ENCODE results near the gene MCTP1.
"Not testable (repeated sequence)": the region's sequence is repeated elsewhere in the genome, so short reads cannot be mapped to it uniquely, and the experiment has no call there.

The MCTP1 gene

DNA sequence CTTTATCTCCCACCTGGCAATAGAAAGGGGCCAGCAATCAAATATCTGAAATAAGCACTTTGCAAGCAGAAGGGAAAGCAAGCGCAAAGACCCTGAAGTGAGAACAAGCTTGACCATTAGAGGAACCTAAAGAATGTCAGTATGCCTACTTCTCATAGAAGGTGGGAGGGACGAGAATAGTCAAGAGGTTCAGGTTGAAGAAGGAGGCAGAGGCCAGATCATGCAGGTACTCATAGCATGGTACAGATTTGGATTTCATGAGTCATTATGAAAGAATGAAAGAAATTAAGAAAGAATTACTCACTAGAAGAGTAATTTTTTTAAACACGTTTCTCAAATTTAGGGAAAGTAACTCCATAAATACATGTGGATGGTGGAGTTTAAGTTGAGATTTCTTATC lies 33.7 kb downstream of the MCTP1 start:
- DNase-seq, result no peak

DNA sequence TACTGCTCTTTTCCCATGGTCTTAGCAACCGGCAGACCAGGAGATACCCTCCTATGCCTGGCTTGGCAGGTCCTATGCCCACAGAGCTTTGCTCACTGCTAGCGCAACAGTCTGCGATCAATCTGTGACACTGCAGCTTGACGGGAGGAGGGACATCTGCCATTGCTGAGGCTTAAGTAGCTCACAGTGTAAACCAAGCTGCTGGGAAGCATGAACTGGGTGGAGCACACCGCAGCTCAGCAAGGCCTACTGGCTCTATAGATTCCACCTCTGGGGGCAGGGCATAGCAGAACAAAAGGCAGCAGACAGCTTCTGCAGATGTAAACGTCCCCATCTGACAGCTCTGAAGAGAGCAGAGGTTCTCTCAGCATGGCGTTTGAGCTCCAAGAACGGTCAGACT lies 40.4 kb downstream of the MCTP1 start:
- no peak for DNase-seq

DNA sequence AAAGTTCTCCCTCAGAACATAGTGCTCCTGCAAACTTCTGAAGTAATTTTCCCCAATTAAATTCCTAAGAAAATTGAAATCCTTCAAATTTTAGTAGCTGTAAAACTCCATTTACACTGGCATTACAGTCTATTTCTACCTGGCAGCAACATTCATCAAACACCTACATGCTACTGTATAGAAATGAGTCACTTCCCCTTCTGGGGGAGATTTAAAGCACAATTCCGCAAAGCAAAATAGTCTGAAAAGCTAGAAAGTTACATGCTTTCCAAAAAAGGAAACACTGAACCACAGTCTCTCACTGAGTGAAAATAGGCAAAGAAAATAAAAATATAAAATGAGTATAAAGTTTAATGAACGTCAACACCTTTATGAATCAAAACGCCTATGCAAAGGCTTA lies 43.3 kb downstream of the MCTP1 start:
- DNase-seq, result no peak

DNA sequence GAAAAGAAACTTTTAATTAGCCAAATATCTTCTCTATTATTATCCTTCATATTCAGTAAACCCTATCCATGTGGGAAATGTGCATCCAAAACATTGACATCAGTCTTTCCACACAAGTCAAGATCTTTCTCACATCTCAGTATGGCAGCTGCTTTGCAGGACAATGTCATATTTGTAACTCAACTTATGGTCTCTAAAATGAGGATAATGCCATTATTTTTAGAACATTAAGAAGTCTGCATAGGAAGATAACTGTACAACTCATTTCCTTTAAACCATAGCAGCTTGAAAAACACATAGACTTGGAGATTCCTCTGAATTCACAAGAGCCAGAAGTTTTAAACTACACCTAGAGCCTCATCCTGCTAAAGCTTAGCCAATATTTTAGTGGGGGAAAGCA lies 43.7 kb downstream of the MCTP1 start:
- no peak for DNase-seq

DNA sequence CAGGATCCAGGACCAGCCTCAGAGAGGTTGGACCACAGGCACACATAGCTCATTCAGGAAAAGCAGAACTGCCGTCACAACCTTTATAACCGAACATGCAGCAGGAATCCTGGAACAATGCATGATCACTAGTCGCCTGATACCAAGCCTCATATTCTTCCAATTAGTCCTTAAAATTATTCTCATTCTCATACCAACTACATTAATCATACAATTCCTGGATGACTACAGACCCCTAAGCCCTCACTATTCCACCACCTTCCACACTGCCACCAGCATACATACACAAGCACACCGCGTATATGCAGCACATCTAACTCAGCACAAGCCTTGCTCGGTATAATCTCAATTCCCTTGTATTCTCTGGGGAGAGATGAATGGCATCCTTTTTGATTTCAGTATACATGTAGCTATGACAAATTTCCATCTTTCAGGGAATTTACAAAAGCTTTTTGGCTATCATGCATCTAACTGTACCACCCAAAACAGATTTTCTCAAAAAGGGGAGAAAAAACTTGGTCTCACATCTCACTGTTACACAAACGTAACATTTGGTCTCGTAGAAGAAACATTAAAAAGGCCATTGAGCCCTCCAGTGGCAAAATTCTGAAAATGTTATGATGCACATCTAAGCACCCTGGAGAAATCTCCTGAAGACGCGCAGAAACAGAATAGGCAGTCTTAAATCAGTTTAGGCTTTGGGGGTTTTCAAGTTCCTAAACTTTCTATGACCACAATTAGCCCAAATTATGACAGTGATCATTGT lies 46.2 kb downstream of the MCTP1 start:
- DNase-seq, result no peak

DNA sequence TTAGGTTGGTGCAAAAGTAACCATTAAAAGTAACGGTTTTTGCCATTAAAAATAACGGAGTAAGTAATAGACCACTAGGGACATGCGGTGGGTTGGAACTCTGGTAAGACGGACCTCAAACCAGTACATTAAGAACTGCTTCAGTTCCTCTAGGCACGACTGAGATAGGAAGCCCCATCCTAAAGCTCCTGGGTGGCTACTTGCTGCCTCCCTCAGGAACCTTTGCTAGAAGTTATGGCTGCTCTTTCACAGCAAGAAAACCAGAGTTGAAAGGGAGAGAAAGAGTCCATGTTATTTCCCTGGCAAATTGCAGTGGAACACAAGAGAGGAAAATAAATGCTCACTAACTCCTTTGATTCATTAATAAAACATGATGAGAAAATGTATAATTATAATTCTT lies 47.6 kb downstream of the MCTP1 start:
- DNase-seq, result no peak

DNA sequence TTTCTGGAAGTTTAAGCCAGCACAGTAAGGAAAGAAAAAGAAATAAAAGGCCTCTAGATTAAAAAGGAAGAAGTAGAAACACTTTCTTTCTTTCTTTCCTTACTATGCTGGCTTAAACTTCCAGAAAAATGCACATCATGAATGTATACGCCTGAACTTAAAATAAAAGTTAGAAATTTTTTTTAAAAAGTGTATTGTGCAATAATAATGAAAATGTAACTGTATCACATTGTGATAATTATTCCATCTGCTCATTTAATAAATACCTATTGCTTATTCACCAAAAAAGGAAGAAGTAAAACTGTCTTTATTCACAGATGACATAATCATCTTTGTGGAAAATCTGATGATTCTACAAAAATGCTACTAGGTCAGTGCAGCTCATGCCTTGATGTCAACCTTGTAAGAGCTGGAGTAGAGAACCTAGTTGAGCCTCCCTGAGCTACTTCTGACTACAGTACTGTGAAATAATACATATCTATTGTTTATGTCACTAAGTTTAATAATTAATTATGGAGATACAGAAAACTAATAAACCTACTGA lies 49.4 kb downstream of the MCTP1 start:
- no peak for DNase-seq

DNA sequence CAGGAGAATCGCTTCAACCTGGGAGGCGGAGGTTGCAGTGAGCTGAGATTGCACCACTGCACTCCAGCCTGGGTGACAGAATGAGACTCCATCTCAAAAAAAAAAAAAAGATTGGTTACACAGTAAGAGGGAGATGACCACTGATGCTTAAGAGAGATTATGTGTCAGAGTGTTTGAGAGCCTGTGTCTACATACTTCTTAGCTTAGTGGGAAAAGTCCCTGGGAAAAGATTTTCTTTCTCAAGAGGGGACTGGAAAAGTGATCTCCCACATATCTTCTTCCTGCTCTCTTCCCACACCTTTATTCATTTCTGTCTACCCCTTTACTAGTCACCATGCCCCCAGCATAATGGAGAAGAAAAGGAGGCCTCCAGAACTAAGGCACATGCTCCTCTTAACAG lies 55.2 kb downstream of the MCTP1 start:
- no peak for DNase-seq

DNA sequence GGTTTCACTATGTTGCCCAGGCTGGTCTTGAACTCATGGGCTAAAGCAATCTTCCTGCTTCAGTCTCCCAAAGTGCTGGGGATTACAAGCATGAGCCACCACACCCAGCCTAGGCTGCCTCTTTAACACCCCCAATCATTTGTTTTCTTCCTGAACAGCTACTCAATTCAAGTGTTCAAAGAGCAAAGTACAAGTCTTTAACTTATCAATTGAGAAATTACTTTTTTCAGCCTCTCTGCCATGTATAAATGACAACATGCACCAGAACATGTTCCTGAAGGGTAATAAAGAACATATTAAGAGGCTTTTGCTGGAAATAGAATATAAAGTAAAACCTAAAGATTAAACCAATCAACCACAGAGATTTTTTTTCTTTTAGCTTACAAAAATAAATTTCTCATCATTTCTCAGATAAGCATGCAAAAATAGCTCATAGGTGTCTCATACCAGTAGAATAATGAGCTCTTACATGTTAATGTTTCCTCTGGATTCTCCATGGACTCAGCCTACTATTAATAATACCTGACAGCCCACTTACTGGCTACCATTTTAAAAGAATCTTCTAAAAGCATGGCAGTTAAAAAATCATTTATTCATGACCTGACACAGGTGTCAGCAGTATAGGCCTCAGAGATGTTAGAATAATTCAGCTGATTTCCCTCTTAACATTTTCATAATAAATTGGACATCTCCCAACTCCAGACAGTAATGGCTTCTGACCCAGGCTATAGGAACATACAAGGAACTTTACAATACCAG lies 60.0 kb downstream of the MCTP1 start:
- no peak for DNase-seq

DNA sequence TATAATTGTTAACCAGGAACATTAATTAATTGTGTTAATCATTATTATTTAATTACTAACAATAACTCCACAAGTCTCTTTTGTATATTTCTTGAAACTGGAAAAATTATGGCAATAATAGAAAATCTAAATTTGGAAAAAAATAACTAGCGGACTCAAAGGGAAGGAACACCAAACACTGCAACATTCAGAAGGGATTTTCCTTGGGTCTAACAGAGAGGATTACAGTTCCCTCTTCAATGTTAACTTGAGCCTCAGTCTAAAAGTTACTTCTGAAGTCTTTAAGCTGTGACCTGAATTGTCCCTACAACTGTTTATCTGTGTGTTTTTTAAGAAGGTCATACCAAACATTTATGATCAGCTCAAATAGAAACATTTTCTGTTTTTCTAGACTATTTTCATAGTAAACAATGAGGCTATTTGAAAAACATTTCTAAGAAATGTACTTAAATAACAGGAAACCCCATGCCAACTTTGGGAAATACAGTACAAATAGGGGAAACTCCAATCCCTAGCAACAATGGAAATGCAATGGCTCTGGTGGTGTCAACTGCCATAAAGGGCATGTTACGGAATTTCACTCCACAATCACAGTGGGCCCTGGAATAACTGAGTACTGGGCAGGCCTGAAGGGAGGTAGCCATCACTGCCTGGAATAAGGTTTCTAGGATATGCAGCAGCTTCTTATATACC lies 61.2 kb downstream of the MCTP1 start:
- no peak for DNase-seq

DNA sequence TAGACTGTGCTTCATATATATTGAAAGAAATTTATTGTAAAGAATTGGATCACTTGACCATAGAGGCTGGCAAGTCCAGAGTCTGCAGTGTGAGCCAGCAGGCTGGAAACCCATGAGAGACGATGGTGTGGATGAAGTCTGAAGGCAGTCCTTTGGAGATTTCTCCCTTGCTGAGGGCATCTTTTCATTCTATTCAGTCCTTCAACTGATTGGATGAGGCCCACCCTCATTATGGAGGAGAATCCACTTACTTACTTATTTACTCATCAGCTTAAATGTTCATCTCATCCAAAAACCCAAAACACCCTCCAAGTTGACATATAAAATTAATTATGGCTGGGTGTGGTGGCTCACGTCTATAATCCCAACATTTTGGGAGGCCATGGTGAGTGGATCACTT lies 62.1 kb downstream of the MCTP1 start:
- no peak for DNase-seq

DNA sequence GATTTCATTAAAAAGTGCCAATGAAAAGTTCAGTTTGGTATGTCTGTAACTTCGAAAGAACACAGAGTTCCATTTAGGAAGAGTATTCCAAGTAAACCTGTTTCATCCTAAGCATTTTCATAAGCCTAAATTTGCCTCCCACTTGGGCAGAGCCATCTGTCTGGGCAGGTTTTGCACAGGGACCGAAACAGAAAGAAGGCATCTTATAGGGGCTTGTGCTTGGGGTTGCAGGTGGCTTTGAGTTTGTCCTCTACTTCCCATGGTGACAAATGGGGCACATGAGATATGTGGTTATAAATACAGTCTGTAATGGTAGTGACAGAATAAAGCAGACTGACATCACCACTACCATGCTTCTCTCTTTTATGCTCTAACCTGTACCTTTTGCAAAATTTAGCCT lies 63.7 kb downstream of the MCTP1 start:
- no peak for DNase-seq

DNA sequence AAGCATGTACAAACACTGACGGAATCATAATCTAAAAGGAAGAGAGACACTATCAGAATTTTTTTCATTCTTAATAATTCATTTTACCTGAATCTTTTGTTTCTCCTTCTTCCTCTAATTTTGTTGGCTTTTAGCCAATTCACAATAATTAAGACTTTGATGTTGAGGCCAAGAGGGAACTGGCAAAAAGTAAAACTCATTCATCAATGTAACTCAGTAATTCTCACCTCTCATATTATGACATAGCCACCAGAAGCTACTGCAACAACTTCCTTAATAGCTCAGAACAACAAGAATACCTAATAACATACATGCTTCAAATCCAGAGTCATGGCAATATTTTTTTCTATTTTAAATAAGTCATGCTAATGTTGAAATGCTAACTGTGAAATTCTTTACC lies 64.5 kb downstream of the MCTP1 start:
- no peak for DNase-seq

DNA sequence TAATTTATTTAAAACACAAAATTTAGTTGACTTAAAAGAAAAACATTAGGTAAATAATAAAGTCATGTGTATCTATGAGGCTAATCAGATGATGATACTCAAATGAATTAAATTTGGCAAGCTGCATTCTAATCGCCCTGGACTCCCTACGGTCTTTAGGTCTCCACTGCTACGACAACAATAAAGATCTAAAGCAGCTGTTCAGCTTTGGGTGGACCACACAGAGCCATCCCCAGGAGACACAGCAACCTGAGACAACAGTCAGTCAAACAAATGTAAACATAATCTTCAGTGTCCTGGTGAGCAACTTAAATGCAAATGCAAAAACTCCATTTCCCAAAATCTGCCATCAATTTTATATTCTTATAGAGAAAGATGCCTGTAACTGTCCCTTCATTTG lies 65.5 kb downstream of the MCTP1 start:
- DNase-seq, result no peak

DNA sequence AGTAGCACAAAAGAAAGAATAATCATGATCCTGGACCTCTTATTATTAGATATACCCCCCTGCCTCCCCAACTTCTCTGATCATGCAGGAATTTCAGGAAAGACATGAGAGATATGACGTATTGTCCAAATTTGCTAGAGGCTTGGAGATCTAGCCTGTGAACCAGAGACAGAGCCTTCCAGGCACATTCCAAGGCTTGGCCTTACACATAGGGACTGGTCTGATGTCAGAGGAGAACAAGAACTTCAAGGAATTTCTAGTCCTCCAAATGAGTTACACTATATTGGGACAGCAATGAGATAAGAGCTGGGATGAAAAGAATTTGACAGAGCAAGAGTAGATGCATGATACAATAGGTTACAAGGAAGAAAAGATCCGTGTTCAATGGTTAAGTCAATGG lies 67.0 kb downstream of the MCTP1 start:
- DNase-seq, result no peak

DNA sequence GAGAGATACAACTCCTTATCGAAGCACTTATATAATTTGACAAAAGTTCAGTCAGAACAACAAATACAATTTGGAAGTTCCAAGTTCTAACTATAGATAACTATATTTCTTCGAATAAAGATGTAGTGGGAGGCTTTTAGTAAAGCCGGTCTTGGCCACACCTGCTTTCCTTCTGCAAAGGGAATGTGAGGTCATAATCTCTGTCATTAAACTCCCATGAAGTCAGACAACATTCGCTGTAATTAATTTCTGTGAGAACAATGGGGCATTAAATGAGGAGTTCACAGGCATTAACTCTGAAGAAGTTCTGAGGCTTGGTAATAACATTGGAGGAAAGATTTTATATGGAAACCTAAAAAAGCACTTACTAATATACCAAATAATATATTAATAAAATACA lies 67.5 kb downstream of the MCTP1 start:
- no peak for DNase-seq

DNA sequence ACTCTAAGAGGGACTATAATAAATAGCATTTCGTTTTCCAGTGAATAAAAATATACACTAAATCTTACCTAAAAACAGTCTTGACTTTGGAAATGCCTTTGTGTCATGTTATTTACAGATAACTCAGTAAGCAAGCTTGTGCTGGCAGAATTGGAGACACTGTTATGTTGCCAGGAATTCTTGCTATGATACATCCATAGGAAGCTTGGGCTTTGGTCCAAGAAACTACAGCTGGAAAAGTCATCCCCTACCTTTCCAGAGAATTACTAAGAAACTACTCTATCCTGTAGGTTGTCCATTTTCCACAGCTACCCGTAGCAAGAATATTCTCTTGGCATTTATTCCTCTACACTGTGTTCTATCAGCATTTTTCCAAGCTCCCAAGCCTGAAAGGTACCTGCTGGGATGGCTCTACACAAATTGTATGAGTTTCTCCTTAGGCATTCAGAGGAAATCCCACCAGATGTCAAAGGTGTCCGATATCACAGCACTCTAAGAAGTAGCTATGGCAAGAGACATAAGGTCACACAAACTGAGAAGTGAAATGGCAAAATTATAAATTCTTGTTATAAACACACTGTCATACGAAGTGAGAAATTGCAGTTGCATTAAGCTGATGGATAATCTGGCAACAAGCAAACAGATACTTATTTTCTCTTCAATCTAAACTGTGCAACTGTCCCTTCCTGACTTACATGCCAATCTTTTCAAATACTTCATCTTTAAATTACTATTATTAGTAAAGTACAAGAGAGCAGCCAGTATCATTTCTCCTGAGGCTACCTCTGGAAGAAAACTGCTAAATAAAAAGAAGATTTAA lies 68.5 kb downstream of the MCTP1 start:
- no peak for DNase-seq

DNA sequence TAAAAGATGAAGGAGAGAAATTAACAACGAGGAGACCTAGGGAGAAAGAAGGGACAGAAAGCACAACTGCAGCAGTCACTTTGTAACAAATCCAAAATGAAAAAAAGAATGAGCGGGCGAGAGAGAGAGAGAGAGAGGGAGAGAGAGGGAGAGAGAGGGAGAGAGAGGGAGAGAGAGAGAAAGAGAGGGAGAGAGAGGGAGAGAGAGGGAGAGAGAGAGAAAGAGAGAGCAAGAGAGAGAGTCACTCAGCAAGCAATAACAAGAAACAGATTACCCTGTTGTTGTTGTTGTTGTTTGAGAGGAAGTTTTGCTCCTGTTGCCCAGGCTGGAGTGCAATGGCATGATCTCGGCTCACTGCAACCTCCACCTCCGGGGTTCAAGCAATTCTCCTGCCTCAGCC lies 77.1 kb downstream of the MCTP1 start:
- not testable (repeated sequence) for DNase-seq

DNA sequence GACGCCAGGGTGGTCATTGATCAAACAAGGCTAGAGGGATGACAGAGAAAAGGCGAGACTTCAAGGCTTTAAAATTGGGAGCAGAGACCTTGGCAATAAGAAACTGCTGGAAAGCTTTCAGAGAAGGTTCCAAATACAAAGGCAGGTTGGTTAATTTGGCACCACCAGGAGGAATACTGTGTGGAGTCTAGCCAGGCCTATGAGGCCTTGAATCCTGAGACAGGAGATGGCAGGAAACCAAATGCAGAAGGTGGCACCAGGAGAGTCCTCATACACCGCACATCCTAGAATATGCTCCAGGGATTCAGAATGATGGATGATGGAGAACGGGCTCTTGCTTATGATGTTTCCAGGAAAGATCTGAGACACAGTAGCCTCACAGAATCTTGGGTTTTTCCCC lies 90.0 kb downstream of the MCTP1 start:
- DNase-seq, result no peak

DNA sequence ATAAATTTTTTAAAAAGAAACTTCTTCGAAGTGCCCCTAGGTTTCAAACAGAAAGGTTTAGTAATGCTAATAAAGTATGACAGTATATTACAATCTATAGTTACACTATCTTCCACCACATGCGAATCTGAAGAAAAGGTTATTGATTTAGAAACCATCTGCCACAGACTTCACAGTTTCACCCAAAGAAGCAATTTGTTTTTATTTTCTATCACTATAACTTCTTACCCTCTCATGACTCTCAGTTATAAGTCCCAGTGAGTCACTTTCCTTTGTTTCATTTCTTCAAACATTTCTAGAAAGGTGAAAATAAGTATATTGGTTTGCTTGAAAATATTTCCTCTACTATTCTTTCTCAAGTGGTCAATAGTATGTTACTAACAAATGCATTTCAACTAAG lies 93.6 kb downstream of the MCTP1 start:
- no peak for DNase-seq

DNA sequence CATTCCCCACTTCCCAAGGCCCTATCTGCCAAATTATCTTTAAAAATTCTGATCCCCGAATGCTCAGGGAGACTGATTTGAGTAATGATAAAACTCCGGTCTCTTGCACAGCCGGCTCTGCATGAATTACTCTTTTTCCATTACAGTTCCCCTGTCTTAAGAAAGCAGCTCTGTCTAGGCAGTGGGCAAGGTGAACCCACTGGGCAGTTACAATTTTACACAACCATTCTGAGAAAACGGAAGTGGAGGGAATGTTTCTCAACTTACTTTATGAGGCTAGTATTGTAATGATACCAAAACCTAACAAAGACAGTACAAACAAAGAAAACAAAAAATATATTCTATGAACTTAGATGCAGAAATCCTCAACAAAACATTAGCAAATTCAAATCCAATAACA lies 100.0 kb downstream of the MCTP1 start:
- DNase-seq, result no peak

DNA sequence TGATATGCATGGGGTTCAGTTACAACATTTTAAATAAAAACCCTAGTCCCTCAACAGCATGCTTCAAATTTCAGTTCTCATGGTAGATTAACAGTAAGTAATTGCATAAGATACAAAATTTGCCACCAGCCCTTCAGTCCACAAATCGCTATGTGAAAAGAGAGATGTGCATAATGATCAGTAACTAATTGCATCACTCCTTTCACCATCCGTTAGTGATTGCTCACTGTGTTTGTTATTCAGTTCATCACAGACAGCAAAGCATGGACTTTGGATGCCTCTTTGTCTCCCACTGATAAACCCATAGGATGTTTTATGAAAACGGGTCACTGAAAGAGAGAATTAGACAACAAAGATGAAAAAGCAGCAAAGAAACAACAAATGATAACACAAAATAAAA lies 103.2 kb downstream of the MCTP1 start:
- no peak for DNase-seq

Measured in effector CD4-positive, alpha-beta T cell (primary cell).